Esophagus (tissue), 2 donors: ENCODE results near the gene CPVL. TPM values are rescaled to one million over a fixed set of nuclear protein-coding genes. Genes with fewer than 3 reads are reported as not detected.

Experiments used
- H3K27ac ChIP-seq, 2 donors: one replicate each; pipeline ENCODE4 v1.5.1; 2013; ENCODE audit warnings: low read depth in 2 of 2, mild to moderate bottlenecking in 2 of 2, inconsistent platforms in 1 of 2, low read length in 1 of 2, moderate library complexity in 1 of 2
- H3K27me3 ChIP-seq, 2 donors: one replicate each; pipeline ENCODE4 v1.6.1; 2013; ENCODE audit warnings: low read length in 2 of 2, control low read depth in 1 of 2, mild to moderate bottlenecking in 1 of 2; ENCODE audit not compliant: insufficient read depth in 2 of 2, control insufficient read depth in 1 of 2
- H3K36me3 ChIP-seq, 2 donors: one replicate each; pipeline ENCODE4 v1.6.1; 2013; ENCODE audit warnings: low read length in 1 of 2; ENCODE audit not compliant: control insufficient read depth in 2 of 2, insufficient read depth in 2 of 2
- H3K4me1 ChIP-seq, 2 donors: one replicate each; pipeline ENCODE4 v1.6.1; 2013; ENCODE audit warnings: low read length in 1 of 2; ENCODE audit not compliant: control insufficient read depth in 2 of 2, insufficient read depth in 2 of 2
- H3K4me3 ChIP-seq, 2 donors: one replicate each; pipeline ENCODE4 v1.5.1; 2013; ENCODE audit warnings: low read length in 2 of 2, mild to moderate bottlenecking in 2 of 2, low read depth in 1 of 2, moderate library complexity in 1 of 2
- H3K9me3 ChIP-seq, 2 donors: one replicate each; pipeline ENCODE4 v1.6.1; 2013; ENCODE audit warnings: mild to moderate bottlenecking in 2 of 2, low read depth in 1 of 2, low read length in 1 of 2, moderate library complexity in 1 of 2; ENCODE audit not compliant: control insufficient read depth in 2 of 2, insufficient read depth in 1 of 2
- WGBS, 2 donors: extraction: QIAGEN DNeasy Blood & Tissue Kit; methylation state at CpG; one replicate each; pipeline ENCODE4 v1.1.7; 2013; 5-methylcytosine and 5-hydroxymethylcytosine counted together
- polyA plus RNA-seq, 2 donors: library from polyadenylated mRNA; stranded (reverse); fragments of 200-250 nt; gene quantifications; one replicate each; pipeline ENCODE4 v1.2.3, GENCODE V29; 2013
- donor health status: healthy with polysubstance abuse.
- donor health status: Bipolar disorder and iron deficiency.

CPVL gene
- polyA plus RNA-seq, 2 donors, result 4.6 to 9.5 TPM

DNA sequence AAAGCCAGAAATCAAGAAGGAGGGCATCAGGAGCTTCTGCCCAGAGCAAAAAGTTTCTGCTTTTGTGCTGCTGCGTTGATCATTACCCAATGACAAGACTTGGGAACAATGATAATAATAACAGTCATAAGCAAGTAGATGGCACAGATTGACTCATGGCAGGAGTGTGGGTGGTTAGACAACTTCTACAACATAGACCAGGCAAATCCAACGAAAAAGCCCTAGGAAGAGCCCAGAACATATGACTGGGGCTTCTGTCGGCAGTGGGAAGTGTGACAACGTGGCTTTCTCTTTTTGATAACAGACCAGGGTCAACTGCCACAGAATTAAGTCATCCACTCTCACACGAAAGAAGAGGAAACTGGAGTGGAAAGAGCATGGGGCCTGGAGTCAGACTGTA lies 102.8 kb downstream of the CPVL start:
- Histone ChIP-seq H3K27ac (no peak overlapping the region), H3K9me3 (no peaks in the 10 kb centered on the region), H3K4me3 (no peak overlapping the region), H3K36me3 (no peaks in the 10 kb centered on the region), H3K27me3 (no peaks in the 10 kb centered on the region), H3K4me1 (no peaks in the 10 kb centered on the region)
- 77 to 84% methylated on average over 5 of the region's 5 CpGs for WGBS, 2 donors

GRCh38 chr7:29042824-29043231 lies 103.5 kb downstream of the CPVL start:
- WGBS, 2 donors, result 52 to 66% methylated on average over 4 of the region's 4 CpGs
- no peak overlapping the region for H3K27ac ChIP-seq
- no peaks in the 10 kb centered on the region for H3K36me3 ChIP-seq
- H3K27me3 ChIP-seq, result no peaks in the 10 kb centered on the region
- H3K4me3 ChIP-seq, result no peak overlapping the region
- no peaks in the 10 kb centered on the region for H3K4me1 ChIP-seq
- no peaks in the 10 kb centered on the region for H3K9me3 ChIP-seq

DNA sequence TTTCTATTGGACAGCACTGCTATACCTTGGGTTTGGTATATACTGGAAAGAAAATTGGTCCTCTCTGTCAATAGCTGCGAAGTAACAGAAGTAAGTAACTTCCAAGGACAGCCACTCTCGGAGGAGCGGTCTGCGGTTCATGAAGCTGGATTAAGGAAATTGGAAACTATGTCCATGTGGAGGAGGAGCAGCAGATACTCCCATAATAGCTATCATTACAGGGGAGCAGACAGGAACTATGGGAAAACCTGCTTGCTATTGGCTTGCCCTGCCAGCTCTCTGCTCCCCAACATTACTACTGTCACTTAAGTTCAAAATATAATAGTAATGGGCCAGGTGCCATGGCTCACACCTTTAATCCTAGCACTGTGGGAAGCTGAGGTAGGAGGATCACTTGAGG lies 104.3 kb downstream of the CPVL start:
- Histone ChIP-seq H3K4me1 (no peaks in the 10 kb centered on the region), H3K27me3 (no peaks in the 10 kb centered on the region), H3K9me3 (no peaks in the 10 kb centered on the region), H3K36me3 (no peaks in the 10 kb centered on the region), H3K27ac (no peak overlapping the region), H3K4me3 (no peak overlapping the region)
- WGBS, 2 donors, result 91 to 92% methylated on average over 4 of the region's 4 CpGs

DNA sequence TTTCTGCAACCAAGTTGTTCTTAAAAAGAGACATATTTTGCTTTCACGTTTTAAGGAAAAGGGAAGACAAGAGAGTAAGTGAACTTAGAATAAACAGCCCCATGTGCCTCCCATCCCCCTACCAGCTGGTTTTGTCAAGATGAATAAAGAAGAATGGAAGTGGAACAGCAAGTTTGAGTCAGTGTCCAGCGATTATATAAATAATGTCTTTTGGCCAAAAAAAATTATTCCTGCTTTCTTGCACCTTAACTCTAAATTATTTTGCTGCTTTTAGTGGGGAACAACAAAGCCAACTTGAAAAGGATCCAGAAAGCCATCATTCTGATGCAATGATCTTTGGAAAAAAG lies 105.8 kb downstream of the CPVL start:
- no peaks in the 10 kb centered on the region for H3K27me3 ChIP-seq
- H3K4me1 ChIP-seq, result no peaks in the 10 kb centered on the region
- H3K9me3 ChIP-seq, result no peaks in the 10 kb centered on the region
- H3K4me3 ChIP-seq, result no peak overlapping the region
- 47 to 50% methylated on average over 2 of the region's 2 CpGs for WGBS, 2 donors
- H3K36me3 ChIP-seq, result no peaks in the 10 kb centered on the region
- H3K27ac ChIP-seq, result no peak overlapping the region

- no peak overlapping the region for H3K27ac ChIP-seq
- 64 to 75% methylated on average over 2 of the region's 2 CpGs for WGBS, 2 donors
- H3K4me1 ChIP-seq, result no peaks in the 10 kb centered on the region
- no peaks in the 10 kb centered on the region for H3K9me3 ChIP-seq
- no peaks in the 10 kb centered on the region for H3K36me3 ChIP-seq
- H3K27me3 ChIP-seq, result no peaks in the 10 kb centered on the region
- no peak overlapping the region for H3K4me3 ChIP-seq
These were observed 106.3 kb downstream of the CPVL start for GRCh38 chr7:29039821-29040578.

GRCh38 chr7:29038463-29038862 lies 107.9 kb downstream of the CPVL start:
- Histone ChIP-seq H3K27ac (no peak overlapping the region), H3K36me3 (no peaks in the 10 kb centered on the region), H3K27me3 (no peaks in the 10 kb centered on the region), H3K4me3 (no peak overlapping the region), H3K4me1 (no peaks in the 10 kb centered on the region), H3K9me3 (no peaks in the 10 kb centered on the region)
- 70 to 75% methylated on average over 2 of the region's 2 CpGs for WGBS, 2 donors

GRCh38 chr7:29035044-29035740 lies 111.1 kb downstream of the CPVL start:
- Histone ChIP-seq H3K36me3 (no peaks in the 10 kb centered on the region), H3K9me3 (no peaks in the 10 kb centered on the region), H3K4me1 (no peaks in the 10 kb centered on the region), H3K27ac (no peak overlapping the region), H3K4me3 (no peak overlapping the region), H3K27me3 (no peaks in the 10 kb centered on the region)
- 77 to 80% methylated on average over 8 of the region's 8 CpGs for WGBS, 2 donors

- WGBS, 2 donors, result 71 to 77% methylated on average over 2 of the region's 2 CpGs
- Histone ChIP-seq H3K4me1 (no peaks in the 10 kb centered on the region), H3K9me3 (no peaks in the 10 kb centered on the region), H3K27ac (no peak overlapping the region), H3K27me3 (no peaks in the 10 kb centered on the region), H3K36me3 (no peaks in the 10 kb centered on the region), H3K4me3 (no peak overlapping the region)
These were observed 112.8 kb downstream of the CPVL start for GRCh38 chr7:29033584-29033983.

GRCh38 chr7:29032146-29032545 lies 114.2 kb downstream of the CPVL start:
- no peak overlapping the region for H3K4me3 ChIP-seq
- H3K36me3 ChIP-seq, result no peaks in the 10 kb centered on the region
- H3K4me1 ChIP-seq, result no peaks in the 10 kb centered on the region
- no peaks in the 10 kb centered on the region for H3K27me3 ChIP-seq
- WGBS, 2 donors, result 90 to 92% methylated on average over 4 of the region's 4 CpGs
- no peak overlapping the region for H3K27ac ChIP-seq
- no peaks in the 10 kb centered on the region for H3K9me3 ChIP-seq

GRCh38 chr7:29030781-29031275 lies 115.5 kb downstream of the CPVL start:
- Histone ChIP-seq H3K9me3 (no peaks in the 10 kb centered on the region), H3K27ac (no peak overlapping the region), H3K36me3 (no peaks in the 10 kb centered on the region), H3K27me3 (no peaks in the 10 kb centered on the region), H3K4me1 (no peaks in the 10 kb centered on the region), H3K4me3 (no peak overlapping the region)
- 84 to 87% methylated on average over 3 of the region's 3 CpGs for WGBS, 2 donors
